Activated CD8-positive, alpha-beta memory T cell treated with anti-CD3 and anti-CD28 coated beads for 1 hour (primary cell): Measurements from ENCODE around the gene AKAP13.
"Not testable (repeated sequence)": the region's sequence is repeated elsewhere in the genome, so short reads cannot be mapped to it uniquely, and the experiment has no call there.

Experiments used
- DNase-seq, 2 donors: peaks; one replicate each; pipeline ENCODE4 v3.0.0-alpha.2; 2020; ENCODE audit warnings: low read depth in 1 of 2; ENCODE audit errors: extremely low read depth in 1 of 2

The AKAP13 gene

DNA sequence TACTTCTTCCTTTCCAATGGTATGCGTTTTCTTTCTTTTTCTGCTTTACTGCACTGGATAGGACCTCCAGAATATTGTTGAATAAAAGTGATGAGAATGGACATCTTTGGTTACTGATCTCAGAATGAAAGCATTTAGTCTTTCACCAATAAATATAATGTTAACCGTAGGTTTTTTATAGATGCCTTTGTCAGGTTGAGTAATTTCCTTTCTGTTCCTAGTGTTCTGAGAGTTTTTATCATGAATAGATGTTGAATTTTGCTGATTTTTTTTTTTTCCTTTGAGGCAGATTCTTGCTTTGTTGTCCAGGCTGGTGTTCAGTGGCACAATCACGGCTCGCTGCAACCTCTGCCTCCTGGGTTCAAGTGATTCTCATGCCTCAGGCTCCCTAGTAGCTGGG is 255.9 kb downstream of the AKAP13 start:
- no peak for DNase-seq

DNA sequence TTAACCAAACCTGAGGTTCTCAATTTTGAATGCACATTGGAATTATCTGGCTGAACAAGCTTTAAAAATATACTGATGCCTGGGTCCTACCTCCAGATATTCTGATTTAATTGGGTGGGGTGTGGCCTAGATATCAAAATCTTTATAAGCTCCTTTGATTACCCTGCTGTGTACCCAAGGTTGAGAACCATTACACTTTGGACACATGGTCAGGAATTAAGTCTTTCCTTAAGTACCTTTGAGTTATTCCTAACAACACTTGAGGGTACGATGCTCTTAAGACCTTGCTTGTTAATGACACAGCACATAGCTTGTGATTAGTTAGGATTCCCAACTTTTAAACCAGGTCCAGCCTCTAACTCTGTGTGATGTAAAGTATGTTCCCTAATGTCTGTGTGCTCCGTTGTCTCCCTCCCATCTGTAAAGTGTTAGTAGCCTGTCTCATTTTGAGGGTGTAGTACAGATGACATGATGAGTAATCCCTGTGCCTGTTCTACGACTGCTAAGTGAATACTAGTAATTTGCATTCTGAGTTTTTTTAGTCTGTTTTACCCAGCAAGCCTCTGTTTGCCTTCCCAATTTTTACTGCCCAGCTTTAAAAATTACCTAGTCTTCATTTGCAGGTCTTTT is 259.5 kb downstream of the AKAP13 start:
- no peak for DNase-seq

DNA sequence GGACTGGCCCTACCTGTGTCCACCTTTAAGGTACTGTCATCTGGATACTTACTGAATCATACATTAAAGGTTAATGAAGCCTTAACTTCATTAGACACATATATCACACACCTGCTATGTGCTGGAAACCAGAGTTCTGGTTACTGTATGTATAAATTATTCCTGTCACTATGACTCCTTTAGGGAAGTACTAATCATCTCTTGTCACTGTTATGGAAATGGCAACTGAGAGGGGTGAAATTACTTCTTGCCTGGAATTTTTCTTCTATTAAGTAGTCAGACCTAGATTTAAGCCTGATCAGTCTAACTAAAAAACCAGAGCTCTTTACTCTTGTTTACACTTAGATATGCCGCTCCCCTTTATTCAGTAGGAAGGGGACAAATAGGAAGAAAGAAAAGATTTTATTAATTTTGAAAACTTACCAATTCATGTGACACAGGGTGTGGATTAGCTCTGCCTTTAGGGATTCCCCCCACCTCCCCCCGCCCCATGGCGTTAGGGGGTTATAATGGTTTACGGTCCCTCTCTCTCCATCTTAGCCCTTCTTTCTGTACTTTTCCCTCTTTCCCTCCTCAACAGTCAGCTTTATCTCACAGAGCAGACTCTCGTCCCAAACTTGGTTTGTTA is 261.8 kb downstream of the AKAP13 start:
- no peak for DNase-seq

DNA sequence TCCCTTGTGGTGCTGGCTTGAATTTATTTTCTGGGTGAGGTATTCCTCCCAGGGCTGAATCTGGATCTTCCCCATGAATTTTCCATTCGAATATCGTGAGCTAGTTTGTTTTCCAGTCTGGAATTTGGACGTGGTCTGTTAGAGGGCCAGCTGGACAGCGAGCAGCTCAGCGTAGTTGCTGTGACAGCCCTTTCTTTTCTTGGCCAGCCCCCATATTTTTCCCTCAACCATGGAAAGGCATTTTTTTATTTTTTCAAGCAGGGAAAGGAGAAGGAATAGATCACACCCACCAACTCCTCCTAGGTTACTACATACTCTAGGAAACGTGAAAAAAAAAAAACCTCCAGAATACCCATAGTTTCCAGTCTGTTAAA is 262.3 kb downstream of the AKAP13 start:
- DNase-seq, result no peak

DNA sequence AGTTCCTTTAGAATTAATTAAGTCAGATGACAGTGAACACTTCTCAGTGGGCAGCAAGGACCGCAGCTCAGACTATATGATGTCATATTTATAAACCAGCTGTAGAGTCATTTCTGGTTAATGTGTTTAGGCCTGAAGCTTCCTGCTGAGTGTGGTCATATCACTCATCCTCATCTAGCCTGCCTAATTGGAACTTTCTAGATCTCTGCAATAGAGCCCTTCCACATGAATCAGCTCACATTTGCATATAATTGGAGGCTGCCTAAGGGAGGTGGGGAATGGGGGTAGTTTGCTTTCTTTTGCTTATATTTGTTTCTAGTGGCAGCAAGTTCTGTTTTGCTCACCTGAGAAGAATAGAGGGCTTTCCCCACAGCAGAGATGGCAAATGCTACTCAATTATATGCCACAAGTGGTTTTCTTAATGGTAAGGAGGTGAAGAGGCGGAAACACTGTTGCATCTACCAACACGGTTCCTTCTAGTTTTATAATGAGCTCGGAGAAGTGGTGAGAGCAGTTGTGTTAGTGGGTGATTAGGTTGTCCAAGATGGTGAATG is 266.2 kb downstream of the AKAP13 start:
- no peak for DNase-seq

DNA sequence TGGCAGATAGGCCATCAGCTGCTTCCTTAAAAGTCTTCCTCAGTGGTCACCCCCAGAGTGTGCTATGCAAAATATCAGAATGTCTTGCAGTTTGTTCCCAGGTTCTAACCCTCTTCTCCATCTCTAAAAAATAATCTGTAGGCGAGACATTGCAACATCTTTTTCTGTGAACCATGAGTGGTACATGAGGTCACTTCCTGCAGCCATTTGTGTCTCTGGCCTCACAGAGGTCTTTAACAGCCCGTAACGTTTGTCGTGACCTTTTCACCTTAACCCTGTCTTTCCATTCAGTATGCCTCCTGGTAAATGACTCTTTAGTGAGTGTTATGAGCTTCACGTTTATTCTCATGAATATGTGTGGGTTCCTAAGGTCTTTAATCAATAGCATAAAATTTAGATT is 269.0 kb downstream of the AKAP13 start:
- DNase-seq, result no peak

DNA sequence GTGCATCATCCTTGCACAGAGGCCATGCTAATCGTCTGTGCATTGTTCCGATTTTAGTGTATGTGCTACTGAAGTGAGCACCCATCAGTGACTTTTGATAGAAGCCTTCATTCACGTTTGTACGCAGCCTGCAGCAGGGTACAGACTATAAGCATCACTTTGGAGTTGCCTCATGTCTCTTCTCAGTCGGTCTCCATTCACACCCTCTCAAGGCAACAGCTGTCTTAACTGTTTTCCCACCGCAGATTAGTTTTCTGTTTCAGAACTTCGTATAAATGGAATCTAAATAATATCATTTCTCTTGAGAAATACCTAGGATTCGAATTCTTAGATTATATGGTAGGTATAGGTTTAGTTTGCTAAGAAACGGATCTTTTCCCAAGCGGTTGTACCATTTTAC is 271.1 kb downstream of the AKAP13 start:
- DNase-seq, result no peak

DNA sequence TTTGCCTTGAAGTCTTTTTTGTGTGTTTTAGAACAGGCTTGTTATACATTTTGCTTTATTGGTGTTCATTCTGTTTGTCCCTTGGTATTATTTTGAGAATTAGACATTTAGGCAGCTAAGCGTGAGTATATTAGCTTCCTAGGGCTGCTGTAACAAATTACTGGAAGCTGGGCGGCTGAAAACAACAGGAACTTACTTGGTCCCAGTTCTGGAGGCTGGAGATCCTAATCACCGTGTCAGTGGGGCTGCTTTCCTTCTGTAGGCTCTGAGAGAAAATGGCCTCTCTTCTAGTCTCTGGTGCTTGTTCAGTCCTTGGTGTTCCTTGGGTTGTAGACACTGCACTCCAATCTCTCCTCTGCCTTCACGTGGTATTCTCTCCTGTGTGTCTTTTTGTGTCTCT is 272.1 kb downstream of the AKAP13 start:
- no peak for DNase-seq

DNA sequence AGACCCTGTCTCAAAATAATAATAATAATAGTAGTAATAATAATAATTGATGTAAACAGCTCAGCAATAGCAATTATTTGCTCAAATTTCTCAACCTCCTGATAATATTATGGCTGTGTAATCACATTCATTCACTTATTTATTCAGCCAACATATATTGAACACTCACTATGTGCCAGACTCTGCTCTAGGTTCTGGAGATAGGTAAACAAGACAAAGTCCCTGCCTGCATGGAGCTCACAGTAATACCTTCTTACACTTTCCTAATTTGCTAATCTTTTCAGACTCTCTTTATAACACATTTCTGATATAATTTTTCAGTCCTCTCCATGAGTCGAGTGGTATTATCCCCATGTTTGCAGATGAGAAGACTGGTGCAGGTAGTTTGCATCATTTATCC is 276.7 kb downstream of the AKAP13 start:
- DNase-seq, result no peak

DNA sequence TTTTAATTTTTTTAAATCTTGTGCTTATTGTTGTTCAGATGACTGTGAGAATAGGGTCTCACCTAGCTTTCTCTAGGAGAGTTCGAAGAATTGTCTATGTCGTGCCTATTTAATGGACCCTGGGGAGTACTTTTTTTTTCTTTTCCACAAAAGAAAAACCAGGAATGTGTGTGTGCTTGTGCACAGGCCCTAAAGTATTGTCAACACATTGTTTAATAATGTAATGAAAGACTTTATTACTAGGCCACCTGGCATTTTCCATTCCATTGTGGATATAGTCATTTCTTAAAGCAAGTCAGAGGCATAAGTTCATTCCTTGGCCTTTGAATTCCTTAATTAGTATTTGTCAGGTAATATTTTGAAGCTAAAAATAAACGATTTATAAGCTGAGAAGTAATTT is 278.4 kb downstream of the AKAP13 start:
- DNase-seq, result no peak

DNA sequence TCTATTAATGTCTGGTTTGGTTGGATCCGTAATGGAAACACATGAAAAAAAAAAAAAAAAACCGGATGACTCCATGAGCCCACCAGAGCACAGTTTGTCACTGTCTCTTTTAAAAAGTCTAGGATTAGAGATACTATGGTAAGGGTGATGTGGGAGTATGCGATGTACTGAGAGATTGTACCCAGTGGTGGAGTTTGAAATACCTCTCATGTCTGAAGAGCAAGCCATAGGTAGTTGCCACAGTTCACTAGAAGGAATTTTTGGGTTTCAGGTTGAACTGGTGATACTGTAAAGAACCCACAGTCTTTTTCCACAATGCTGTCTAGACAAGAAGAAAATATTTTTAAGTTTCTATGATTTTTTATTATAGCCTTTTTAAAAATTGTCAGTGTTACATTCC is 281.5 kb downstream of the AKAP13 start:
- no peak for DNase-seq

DNA sequence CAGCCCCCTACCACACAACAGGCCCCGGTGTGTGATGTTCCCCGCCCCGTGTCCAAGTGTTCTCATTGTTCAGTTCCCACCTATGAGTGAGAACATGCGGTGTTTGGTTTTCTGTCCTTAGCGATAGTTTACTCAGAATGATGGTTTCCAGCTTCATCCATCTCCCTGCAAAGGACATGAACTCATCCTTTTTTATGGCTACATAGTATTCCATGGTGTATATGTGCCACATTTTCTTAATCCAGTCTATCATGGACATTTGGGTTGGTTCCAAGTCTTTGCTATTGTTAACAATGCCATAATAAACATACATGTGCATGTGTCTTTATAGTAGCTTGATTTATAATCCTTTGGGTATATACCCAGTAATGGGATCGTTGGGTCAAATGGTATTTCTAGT is 285.3 kb downstream of the AKAP13 start:
- not testable (repeated sequence) for DNase-seq

DNA sequence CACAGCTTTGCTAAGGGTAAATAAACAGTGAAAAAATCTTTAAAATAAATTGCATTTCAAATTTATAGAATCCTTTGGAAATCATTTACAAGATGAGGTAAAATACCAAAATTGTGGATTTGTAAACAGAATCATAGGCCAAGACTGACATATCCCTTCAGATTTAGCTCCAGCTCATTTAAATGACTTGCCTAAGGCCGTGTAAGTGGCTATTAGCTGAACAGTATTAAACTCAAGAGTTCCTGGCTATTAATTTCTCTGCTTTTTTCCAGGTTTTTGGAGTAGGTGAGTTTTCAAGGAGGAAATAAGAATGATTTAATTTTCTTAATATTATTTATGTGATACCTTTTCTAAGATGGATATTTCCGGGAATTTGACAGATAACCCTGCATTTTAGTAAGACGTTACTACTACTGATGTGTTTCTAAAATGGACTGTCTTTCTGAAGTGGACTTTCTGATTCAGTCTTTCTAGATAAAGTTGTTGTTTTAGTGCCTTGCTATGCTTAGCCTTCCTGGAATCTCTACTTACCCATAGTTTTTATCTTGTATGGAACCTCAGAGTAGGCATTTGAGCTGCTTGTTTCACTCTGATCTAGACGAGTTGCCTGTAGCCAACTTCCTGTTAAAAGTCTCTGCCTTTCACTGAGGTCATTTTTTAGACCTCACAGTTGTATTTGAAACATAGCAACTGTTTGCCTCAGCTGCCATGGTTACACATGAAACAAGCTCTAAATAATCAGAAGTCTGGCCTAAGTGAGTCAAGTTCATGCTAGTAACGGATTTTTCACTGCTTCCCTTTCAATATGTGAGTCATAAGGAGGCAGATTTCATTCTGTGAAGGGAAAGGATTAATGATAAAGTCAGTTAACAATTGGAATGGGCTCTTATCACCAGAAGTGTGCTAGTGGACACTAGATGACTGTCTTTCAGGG is 287.4 kb downstream of the AKAP13 start:
- DNase-seq, result no peak

DNA sequence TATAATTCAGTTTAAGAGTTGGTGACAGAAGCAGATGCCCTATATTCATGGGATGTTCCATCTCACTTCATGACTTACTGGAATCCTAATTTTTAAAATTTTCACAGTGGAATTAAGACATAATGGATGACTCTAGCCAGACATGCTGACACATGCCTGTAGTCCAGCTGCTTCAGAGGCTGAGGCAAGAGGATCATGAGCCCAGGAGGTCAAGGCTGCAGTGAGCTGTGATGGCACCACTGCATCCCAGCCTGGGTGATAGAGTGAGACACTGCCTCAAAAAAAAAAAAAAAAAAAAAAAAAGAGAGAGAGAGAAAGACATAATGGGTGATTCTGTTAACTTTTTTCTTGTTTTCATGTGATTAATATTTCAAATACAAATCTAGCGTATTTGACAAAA is 290.8 kb downstream of the AKAP13 start:
- DNase-seq, result no peak

DNA sequence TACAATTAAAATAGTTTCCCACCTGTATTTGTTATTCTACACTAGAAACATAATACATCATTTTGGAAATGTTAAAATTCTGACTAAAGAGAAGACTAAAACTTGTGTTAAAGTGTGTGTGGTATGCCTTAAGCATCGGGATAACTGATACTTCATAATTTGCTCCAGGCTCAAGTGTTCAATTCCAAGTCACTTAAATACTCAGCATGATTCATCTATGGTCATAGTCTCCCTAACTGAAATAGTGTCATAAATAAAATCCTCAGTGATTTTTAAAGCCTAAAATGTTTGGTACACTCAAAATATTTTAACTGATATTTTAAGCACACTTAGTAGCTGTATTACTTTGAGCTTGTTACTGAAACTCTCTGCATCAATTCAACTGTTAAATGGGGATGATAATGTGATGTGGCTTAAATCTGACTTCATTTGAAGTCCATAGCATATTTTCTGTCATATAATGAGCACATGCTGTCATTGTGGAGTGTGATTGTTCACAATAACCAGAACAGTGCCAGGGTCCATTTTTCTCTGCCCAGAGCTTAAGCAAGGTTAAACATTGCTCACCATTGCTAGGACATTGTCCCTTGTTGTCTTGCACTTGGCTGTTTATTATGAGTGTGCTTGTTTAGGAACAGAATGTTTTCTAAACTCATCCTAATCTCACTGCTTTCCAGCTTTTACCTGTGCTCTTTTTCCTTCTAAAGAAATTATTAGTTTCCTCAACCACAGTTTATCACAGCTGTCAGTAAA is 292.1 kb downstream of the AKAP13 start:
- no peak for DNase-seq

DNA sequence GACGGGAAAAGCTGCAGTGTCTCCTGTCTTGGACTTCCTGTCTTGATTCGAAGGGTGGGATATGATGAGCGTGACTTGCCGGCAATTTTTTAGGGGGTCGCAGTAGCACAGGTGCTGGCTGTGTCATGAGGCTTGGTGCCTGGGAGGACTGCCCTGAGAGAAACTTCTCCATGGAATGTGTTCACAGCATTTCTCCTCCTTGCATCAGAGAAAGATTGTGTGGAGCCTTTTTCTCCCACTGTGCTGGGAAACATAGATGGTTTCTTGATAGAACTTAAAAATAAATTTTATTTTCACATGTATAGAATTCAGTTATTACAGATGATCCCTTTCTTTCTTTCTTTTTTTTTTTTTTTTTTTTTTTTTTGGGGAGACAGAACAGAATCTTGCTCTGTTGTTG is 292.9 kb downstream of the AKAP13 start:
- DNase-seq, result no peak

DNA sequence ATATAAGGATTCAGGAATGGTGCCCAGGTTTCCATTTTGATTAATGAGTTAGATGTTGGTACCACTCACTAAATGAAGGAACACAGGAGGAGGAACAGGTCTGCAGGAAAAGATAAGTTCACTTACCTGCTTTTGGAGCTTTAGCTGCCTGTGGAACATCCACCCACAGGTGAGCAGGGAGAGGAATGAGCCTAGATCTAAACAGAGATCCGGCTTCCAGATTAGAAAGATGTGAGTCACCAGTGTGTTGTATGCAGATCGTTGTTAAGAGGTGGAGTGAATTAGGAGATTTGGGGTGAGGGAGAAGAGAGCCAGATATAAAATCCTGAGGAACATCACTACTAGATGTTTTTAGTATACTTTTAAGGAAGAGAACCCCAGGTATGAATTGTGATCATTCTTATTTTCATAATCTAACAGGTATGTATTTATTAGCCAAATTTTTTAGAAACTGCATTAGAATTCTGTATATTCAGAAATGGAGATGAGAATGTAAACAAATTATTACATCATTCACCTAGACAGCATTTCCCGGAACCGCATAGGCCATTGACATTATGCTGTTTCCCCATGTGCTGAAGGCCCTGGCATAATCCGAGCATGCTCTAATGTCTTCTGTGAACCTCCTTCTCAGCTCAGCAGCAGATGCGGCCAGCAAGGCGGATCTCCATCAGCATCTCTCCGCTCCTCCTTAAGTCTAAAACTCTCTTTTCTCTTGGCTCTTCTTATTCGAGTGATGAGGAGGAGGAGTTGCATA is 296.1 kb downstream of the AKAP13 start:
- DNase-seq, result no peak

DNA sequence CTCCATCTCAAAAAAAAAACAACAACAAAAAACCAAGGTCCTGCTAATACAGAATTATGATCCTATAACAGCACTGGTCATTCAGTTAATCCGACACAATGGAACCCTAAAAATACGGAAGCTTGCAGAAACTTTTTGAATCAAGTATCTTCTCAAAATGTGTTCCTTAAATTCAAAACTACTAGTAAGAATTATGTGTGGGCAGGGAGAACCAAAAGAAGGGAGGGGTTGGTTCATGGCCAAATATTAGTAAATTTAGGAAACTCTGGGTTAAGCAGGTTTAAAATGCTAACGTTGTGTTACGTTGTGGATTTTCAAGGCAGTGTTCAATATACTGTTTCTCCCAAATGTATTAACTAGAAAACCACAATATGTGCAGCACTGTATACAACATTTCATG is 298.8 kb downstream of the AKAP13 start:
- DNase-seq, result no peak

DNA sequence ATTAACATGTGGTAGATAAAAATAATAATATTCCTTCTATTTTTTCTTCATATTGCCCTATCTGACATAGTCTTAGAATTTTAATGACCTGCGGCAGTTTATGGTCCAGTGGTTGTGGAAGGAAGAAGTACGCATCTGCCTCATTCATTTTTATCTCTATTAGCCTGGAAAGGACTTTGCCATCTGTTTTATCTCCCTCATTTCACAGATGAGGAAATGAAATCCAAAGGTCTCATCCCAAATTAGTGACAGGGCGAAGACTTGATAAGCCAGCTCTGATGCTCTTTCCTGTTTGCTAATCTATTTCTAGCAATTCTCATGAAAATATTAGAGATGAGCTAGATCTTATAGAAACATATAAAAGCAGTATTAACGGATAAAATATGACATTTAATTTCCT is 301.0 kb downstream of the AKAP13 start:
- DNase-seq, result no peak

DNA sequence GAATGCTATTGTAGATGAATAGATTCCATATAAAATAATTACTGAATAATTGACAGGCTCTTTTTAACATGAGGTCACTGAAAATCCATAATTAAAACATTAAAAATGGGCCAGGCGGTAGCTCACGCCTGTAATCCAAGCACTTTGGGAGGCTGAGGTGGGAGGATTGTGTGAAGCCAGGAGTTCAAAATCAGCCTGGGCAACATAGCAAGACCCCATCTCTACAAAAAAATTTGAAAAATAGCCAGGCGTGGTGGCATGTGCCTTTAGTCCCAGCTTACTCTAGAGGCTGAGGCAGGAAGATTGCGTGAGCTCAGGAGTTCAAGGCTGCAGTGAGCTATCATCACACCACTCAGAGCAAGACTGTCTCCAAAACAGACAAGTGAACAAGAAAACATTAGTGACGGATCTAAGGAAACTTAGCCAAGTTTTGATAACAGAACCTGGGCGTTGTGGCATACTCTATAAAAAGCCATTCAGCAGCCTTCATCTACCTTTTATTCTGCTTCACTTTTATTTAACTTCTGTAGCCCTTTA is 303.8 kb downstream of the AKAP13 start:
- no peak for DNase-seq
